GM06990 (cell line): ENCODE measurements around the gene SIGLEC14.

Experiments
- DNase-seq: peaks from one replicate; pipeline ENCODE4 v3.0.0-alpha.2; 2011; ENCODE audit not compliant: insufficient read length; ENCODE audit errors: extremely low read depth
- H3K27me3 ChIP-seq: replicated peaks from 2 replicates; pipeline ENCODE4 v1.6.0; 2011; ENCODE audit warnings: low read length; ENCODE audit not compliant: control insufficient read depth, insufficient read depth
- H3K36me3 ChIP-seq: 2 replicates; pipeline ENCODE4 v1.5.1; 2011; ENCODE audit warnings: low read length; ENCODE audit not compliant: control insufficient read depth, insufficient read depth
- H3K4me3 ChIP-seq: replicated peaks from 2 replicates; pipeline ENCODE4 v1.5.1; 2011; ENCODE audit warnings: low read depth, mild to moderate bottlenecking, control low read depth, low read length
- TF ChIP-seq, protein P1 (sequence below): IDR thresholded peaks from 2 replicates; pipeline ENCODE4 v1.5.1; 2011; ENCODE audit warnings: low read length, control low read depth, mild to moderate bottlenecking, inconsistent platforms; ENCODE audit not compliant: insufficient read depth, poor library complexity, severe bottlenecking

SIGLEC14 gene

DNA sequence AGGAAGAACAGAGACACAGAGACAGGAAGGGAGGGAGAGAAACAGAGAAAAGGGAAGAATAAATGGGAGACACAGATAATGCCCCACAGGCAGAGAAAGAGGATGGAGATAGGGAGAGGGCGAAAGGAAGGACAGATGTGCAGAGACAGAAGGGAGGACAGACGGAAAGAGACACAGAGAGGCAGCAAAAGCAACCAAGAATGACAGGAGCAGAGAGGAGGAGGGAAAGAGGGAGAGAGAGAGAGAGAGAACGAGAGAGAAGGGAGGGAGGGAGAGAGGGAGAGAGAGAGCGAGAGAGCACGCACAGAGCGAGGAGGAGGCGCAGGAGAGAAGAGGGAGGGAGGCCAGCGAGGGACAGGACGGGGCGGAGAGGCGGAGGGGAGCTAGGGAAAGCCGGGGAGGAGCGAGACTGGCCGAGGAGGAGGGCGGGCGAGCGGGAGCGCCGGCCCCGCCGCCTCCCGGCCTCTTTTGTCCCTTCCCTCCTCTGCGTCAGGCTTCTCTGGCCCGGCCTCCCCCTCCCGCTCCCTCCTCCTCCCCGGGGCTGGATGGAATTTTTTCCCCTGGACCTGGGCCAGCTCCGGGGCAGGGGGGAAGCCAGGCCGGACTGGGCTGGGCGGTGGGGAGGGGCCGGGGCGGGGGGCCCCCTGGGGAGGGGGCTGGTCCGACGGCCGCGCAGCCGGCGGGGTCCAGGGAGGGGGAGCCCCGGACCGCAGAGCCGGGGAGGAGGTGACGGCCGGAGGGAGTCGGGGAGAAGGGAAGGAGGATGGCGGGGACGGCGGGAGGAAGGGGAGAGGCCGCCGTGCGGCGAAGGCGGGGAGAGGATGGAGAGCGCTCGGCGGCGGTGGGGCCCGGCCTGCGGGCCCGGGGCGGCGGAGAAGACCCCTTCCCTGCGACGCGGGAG is 42.3 kb upstream of the SIGLEC14 start:
- no peak overlapping the region for H3K4me3 ChIP-seq
- TF ChIP-seq, protein P1, sequence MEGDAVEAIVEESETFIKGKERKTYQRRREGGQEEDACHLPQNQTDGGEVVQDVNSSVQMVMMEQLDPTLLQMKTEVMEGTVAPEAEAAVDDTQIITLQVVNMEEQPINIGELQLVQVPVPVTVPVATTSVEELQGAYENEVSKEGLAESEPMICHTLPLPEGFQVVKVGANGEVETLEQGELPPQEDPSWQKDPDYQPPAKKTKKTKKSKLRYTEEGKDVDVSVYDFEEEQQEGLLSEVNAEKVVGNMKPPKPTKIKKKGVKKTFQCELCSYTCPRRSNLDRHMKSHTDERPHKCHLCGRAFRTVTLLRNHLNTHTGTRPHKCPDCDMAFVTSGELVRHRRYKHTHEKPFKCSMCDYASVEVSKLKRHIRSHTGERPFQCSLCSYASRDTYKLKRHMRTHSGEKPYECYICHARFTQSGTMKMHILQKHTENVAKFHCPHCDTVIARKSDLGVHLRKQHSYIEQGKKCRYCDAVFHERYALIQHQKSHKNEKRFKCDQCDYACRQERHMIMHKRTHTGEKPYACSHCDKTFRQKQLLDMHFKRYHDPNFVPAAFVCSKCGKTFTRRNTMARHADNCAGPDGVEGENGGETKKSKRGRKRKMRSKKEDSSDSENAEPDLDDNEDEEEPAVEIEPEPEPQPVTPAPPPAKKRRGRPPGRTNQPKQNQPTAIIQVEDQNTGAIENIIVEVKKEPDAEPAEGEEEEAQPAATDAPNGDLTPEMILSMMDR, result no peak
- H3K27me3 ChIP-seq, result no peaks in the 10 kb centered on the region; the same call in none of the 2 replicates
- H3K36me3 ChIP-seq, result no peaks in the 10 kb centered on the region
- DNase-seq, result no peak

DNA sequence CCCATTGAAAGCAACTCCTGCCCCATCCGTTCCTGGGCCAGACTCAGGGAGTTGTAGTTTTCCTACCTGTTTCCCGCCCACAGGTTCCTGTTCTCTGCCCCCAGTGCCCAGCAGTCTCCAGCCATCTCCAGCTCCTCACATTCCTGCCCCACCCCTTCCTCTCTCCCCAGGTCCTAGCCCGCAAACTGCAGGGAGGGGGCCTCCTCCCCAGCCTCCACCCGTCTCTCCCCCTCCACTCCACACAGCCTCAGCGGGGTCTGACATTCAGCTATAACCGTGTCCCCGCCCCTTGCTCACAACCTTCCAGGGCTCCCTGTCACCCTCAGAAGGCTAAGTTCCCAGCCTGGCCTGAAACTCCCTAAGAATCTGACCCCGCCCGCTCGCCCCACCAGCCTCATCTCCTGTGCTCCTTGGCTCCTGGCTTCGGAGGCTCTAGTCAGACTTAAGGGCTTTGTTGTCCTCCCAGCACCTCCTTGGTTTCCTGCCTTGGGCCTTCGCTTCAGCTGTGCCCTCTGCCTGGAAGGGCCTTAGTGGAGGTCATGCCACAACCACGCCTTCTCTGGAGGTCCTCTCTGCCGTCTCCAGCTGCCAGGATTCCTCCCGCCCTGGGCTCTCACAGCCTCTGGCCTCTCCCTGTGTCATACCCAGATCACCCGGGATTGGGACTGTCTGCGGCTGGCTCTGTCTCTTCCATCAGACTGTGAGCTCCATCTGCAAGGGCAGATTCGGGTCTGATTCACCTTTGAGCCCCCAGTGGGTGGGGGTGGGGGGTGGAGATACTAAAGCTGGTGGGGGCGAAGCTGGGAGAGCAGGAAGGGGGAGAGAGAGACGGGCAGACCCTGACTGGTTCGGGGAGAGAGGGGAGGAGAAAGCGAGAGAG is 41.4 kb upstream of the SIGLEC14 start:
- H3K27me3 ChIP-seq, result no peaks in the 10 kb centered on the region; the same call in none of the 2 replicates
- H3K4me3 ChIP-seq, result no peak overlapping the region
- no peaks in the 10 kb centered on the region for H3K36me3 ChIP-seq
- no peak for DNase-seq
- TF ChIP-seq, protein P1, result no peak

DNA sequence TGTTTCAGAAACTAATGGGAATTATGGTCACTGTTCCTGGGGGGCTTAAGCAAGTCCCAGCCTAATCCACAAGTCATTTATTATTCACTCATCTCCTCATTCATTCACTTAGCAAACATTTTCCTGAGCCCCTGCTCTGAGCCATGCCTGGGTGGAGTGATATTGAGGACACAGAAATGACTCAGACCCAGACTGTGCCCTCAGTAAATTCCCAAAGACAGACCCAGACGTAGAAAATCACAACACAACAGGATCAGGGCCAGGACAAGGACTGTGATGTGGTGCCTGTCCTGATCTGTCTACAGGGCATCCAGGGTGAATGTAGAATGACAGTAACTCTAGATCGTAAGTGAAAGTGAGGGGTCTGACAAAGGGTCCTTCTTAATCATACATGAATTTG is 39.5 kb upstream of the SIGLEC14 start:
- no peak for DNase-seq
- no peaks in the 10 kb centered on the region; the same call in none of the 2 replicates for H3K27me3 ChIP-seq
- H3K36me3 ChIP-seq, result no peaks in the 10 kb centered on the region
- TF ChIP-seq, protein P1, result no peak
- H3K4me3 ChIP-seq, result no peak overlapping the region

DNA sequence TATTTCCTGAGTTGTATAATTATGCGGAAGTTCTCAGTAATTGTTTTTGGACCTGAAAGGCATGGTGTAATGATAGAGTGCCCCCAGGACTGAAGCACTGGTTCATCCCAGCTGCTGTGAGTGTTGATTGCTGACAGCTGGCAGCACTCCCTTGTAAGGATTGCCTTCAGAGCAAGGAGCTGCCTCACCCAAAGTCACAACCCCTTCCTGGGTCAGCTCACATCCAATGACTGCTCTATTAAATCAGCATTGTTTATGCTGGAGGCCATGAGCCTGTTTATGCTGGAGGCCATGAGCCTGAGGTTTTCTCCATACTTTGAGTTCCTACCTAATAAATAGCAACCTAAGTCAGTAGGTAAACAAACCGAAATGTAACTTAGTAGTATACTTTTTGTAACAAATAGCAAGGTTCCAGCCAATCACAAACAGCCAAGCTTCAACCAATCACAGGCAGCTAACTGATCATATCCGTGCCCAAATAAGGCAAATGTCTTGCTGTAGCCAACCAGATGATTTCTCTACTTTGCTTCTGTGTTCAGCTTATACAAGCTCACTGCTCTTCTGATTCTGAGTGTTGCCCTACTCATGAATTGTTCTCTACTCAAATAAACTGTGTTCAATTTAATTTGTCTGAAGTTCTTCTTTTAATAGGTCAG is 34.8 kb upstream of the SIGLEC14 start:
- H3K36me3 ChIP-seq, result no peaks in the 10 kb centered on the region
- no peak for DNase-seq
- TF ChIP-seq, protein P1, result no peak
- no peaks in the 10 kb centered on the region; the same call in 1 of the 2 replicates for H3K27me3 ChIP-seq
- H3K4me3 ChIP-seq, result no peak overlapping the region

DNA sequence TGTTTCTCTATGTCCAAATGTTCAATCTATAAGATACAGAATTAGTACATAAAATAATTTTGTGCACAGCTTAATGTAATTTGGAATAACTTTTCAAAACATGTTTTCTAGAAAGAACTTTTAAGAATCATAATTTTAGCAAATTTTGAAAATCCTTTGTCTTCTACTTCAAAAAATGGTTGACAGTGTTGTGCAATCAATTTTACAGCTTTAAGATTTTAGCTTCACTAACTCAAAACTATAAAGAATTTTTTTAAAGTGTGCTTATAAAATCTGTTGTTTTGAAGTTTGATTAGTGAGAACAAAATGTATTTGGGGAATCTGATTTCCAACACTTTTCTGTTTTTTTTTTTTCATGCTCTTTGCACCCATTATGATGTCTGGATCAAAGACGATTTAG is 33.8 kb upstream of the SIGLEC14 start:
- Histone ChIP-seq H3K4me3 (no peak overlapping the region), H3K27me3 (no peaks in the 10 kb centered on the region; the same call in 1 of the 2 replicates), H3K36me3 (no peaks in the 10 kb centered on the region)
- no peak for DNase-seq
- TF ChIP-seq, protein P1, result no peak
